Measurements from ENCODE around the gene ARL6IP4.

GRCh38 chr12:122958198-122958888, 22.1 kb upstream of the ARL6IP4 start:
- TF ChIP-seq CTCF (IDR thresholded peaks at IDR 0.05 in 4 of 5, conservative IDR thresholded peaks at IDR 0.05 in 1 of 5) (no peak), POLR2A (IDR thresholded peaks at IDR 0.05) (no peak)
